ENCODE data around the gene P2RY13. TPM values are rescaled to one million over a fixed set of nuclear protein-coding genes. Genes with fewer than 3 reads are reported as not detected.

The P2RY13 gene
- total and polyA plus RNA-seq, 2 experiments from 2014 or later, result not detected

DNA sequence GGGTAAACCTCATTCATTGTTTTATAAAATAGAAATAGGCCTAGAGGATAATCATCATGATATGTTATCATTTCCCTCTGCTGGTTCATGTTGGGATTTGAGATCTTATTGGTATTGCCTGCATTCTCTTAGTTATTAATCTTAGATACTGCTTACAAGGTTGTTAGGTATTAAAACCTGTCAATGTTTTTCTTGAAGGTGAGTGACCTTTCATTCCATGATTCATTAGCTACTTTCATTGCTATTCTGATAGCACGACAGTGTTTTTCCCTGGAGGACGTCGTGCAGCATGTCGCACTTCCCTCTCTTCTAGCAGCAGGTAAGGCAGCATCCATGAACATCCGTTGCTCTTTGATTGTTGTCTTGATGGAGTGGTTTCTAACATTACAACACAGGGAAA lies 38.1 kb upstream of the P2RY13 start:
- Histone ChIP-seq H3K4me2 (no peak overlapping the region), H3K4me3 (no peak overlapping the region), H3K36me3 (replicated peaks; ENCODE audit: insufficient read depth, low read depth) (no peaks in the 10 kb centered on the region), H2AFZ (no peak overlapping the region), H3K79me2 (no peaks in the 10 kb centered on the region), H3K27ac (no peak overlapping the region), H3K4me1 (ENCODE audit: insufficient read depth) (no peaks in the 10 kb centered on the region), H4K20me1 (ENCODE audit: insufficient read depth, poor library complexity, severe bottlenecking) (no peaks in the 10 kb centered on the region), H3K9me2 (replicated peaks; ENCODE audit: insufficient read depth) (no peaks in the 10 kb centered on the region), H3K27me3 (no peaks in the 10 kb centered on the region), H3K9me3 (ENCODE audit: low read depth) (no peaks in the 10 kb centered on the region)
- DNase-seq (ENCODE audit: low spot score), result no peak
- TF ChIP-seq, protein P1, sequence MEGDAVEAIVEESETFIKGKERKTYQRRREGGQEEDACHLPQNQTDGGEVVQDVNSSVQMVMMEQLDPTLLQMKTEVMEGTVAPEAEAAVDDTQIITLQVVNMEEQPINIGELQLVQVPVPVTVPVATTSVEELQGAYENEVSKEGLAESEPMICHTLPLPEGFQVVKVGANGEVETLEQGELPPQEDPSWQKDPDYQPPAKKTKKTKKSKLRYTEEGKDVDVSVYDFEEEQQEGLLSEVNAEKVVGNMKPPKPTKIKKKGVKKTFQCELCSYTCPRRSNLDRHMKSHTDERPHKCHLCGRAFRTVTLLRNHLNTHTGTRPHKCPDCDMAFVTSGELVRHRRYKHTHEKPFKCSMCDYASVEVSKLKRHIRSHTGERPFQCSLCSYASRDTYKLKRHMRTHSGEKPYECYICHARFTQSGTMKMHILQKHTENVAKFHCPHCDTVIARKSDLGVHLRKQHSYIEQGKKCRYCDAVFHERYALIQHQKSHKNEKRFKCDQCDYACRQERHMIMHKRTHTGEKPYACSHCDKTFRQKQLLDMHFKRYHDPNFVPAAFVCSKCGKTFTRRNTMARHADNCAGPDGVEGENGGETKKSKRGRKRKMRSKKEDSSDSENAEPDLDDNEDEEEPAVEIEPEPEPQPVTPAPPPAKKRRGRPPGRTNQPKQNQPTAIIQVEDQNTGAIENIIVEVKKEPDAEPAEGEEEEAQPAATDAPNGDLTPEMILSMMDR (IDR thresholded peaks at IDR 0.05; ENCODE audit: poor library complexity), result no peak
- TF ChIP-seq EZH2phosphoT487 (IDR thresholded peaks at IDR 0.05; ENCODE audit: low read depth, severe bottlenecking, unreplicated experiment) (no peak), EZH2 (IDR thresholded peaks at IDR 0.05; ENCODE audit: borderline replicate concordance) (no peak)
- 69% methylated on average over 5 of the region's 5 CpGs for WGBS (ENCODE audit: low lambda C conversion rate, missing lambda C conversion rate)

DNA sequence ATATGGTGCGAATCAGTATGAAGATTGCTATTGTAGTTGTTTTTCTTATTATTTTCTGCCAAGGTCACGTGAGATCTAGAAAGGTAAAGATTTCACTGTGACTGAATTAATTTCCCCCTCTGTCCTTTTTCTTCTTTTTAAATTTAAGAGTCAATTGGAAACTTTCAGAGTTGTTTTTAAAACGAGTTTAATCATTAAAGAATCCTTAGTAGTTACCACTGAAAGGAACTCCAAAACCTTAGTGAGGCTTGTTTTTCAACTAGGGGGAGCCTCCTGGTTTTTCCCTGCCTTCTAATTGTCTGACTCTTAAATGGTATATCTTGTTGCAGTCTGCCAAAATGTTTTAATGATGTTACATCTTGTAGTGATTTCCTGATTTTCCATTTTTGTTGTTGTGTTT lies 37.6 kb upstream of the P2RY13 start:
- TF ChIP-seq EZH2phosphoT487 (IDR thresholded peaks at IDR 0.05; ENCODE audit: low read depth, severe bottlenecking, unreplicated experiment) (no peak), EZH2 (IDR thresholded peaks at IDR 0.05; ENCODE audit: borderline replicate concordance) (no peak)
- TF ChIP-seq, protein P1 (IDR thresholded peaks at IDR 0.05; ENCODE audit: poor library complexity), result no peak
- WGBS (ENCODE audit: low lambda C conversion rate, missing lambda C conversion rate), result 85% methylated on average over 3 of the region's 3 CpGs
- Histone ChIP-seq H3K4me3 (no peak overlapping the region), H3K4me2 (no peak overlapping the region), H3K9me2 (replicated peaks; ENCODE audit: insufficient read depth) (no peaks in the 10 kb centered on the region), H3K79me2 (no peaks in the 10 kb centered on the region), H3K9me3 (ENCODE audit: low read depth) (no peaks in the 10 kb centered on the region), H3K36me3 (replicated peaks; ENCODE audit: insufficient read depth, low read depth) (no peaks in the 10 kb centered on the region), H3K4me1 (ENCODE audit: insufficient read depth) (no peaks in the 10 kb centered on the region), H4K20me1 (ENCODE audit: insufficient read depth, poor library complexity, severe bottlenecking) (no peaks in the 10 kb centered on the region), H2AFZ (no peak overlapping the region), H3K27me3 (no peaks in the 10 kb centered on the region), H3K27ac (no peak overlapping the region)
- DNase-seq (ENCODE audit: low spot score), result no peak

- WGBS (ENCODE audit: low lambda C conversion rate, missing lambda C conversion rate), result 82% methylated on average over 3 of the region's 3 CpGs
Observed at GRCh38 chr3:151362751-151363174, 33.4 kb upstream of the P2RY13 start.

More at GRCh38 chr3:151362751-151363174, 33.4 kb upstream of the P2RY13 start:
- Histone ChIP-seq H4K20me1 (ENCODE audit: insufficient read depth, poor library complexity, severe bottlenecking) (no peaks in the 10 kb centered on the region), H3K4me3 (no peak overlapping the region), H3K4me2 (no peak overlapping the region), H3K79me2 (no peaks in the 10 kb centered on the region), H3K27me3 (no peaks in the 10 kb centered on the region), H3K4me1 (ENCODE audit: insufficient read depth) (no peaks in the 10 kb centered on the region), H3K9me2 (replicated peaks; ENCODE audit: insufficient read depth) (no peaks in the 10 kb centered on the region), H3K27ac (no peak overlapping the region), H2AFZ (no peak overlapping the region), H3K36me3 (replicated peaks; ENCODE audit: insufficient read depth, low read depth) (no peaks in the 10 kb centered on the region), H3K9me3 (ENCODE audit: low read depth) (no peaks in the 10 kb centered on the region)
- DNase-seq (ENCODE audit: low spot score), result no peak
- TF ChIP-seq EZH2phosphoT487 (IDR thresholded peaks at IDR 0.05; ENCODE audit: low read depth, severe bottlenecking, unreplicated experiment) (no peak), EZH2 (IDR thresholded peaks at IDR 0.05; ENCODE audit: borderline replicate concordance) (no peak)
- TF ChIP-seq, protein P1 (IDR thresholded peaks at IDR 0.05; ENCODE audit: poor library complexity), result no peak
